CD14-positive monocyte (primary cell): ENCODE measurements around the gene TNIP1. TPM values are rescaled to one million over a fixed set of nuclear protein-coding genes. Genes with fewer than 3 reads are reported as not detected.

Experiments used
- DNase-seq, 3 donors: peaks; one replicate each; pipeline ENCODE4 v3.0.0-alpha.2; 2011 to 2022
- H2AFZ ChIP-seq: 2 replicates; pipeline ENCODE4 v1.6.0; 2012; ENCODE audit warnings: mild to moderate bottlenecking, low read depth, low read length, inconsistent platforms; ENCODE audit not compliant: insufficient read depth, poor library complexity, severe bottlenecking
- H3K27ac ChIP-seq, 2 donors: 1 replicate in 1 of 2; 2 replicates in 1 of 2; pipeline ENCODE4 v1.5.1; 2012 to 2013; ENCODE audit warnings: low read length in 2 of 2, control low read depth in 1 of 2, inconsistent platforms in 1 of 2, low read depth in 1 of 2, mild to moderate bottlenecking in 1 of 2
- H3K27me3 ChIP-seq, 2 donors: one replicate each; pipeline versions ENCODE4 v1.6.0 to v1.6.1; 2011 to 2013; ENCODE audit warnings: low read length in 2 of 2; ENCODE audit not compliant: control insufficient read depth in 2 of 2, insufficient read depth in 2 of 2
- H3K36me3 ChIP-seq, 2 donors: replicated peaks in 1 of 2; 1 replicate in 1 of 2; 2 replicates in 1 of 2; pipeline versions ENCODE4 v1.5.1 to v1.6.1; 2012 to 2013; ENCODE audit warnings: low read length in 2 of 2, control low read depth in 1 of 2, inconsistent platforms in 1 of 2, mild to moderate bottlenecking in 1 of 2; ENCODE audit not compliant: insufficient read depth in 2 of 2, control insufficient read depth in 1 of 2
- H3K4me1 ChIP-seq, 2 donors: 1 replicate in 1 of 2; 2 replicates in 1 of 2; pipeline versions ENCODE4 v1.5.1 to v1.6.1; 2012 to 2013; ENCODE audit warnings: low read length in 2 of 2, control low read depth in 1 of 2, inconsistent platforms in 1 of 2, mild to moderate bottlenecking in 1 of 2, moderate library complexity in 1 of 2; ENCODE audit not compliant: insufficient read depth in 2 of 2, control insufficient read depth in 1 of 2
- H3K4me2 ChIP-seq: replicated peaks from 2 replicates; pipeline ENCODE3; 2012; ENCODE audit warnings: low read length, moderate library complexity, mild to moderate bottlenecking; ENCODE audit not compliant: poor library complexity, severe bottlenecking; ENCODE audit errors: extremely low read depth
- H3K4me3 ChIP-seq, 3 experiments: fragments of 200-600 bp in 1 of 3; sonication (generic) in 1 of 3; replicated peaks in 1 of 3; 1 replicate in 2 of 3; 2 replicates in 1 of 3; pipeline ENCODE4 v1.5.1; 2011 to 2013; ENCODE audit warnings: low read length in 3 of 3, mild to moderate bottlenecking in 3 of 3, control low read depth in 2 of 3, low read depth in 2 of 3, inconsistent platforms in 1 of 3, moderate library complexity in 1 of 3
- H3K79me2 ChIP-seq: 2 replicates; pipeline ENCODE4 v1.6.0; 2012; ENCODE audit warnings: mild to moderate bottlenecking, control low read depth, inconsistent platforms, low read length, moderate library complexity; ENCODE audit not compliant: insufficient read depth
- H3K9ac ChIP-seq: 2 replicates; pipeline ENCODE4 v1.6.0; 2017; ENCODE audit warnings: low read length, mild to moderate bottlenecking; ENCODE audit not compliant: insufficient read depth, poor library complexity, severe bottlenecking
- H3K9me3 ChIP-seq, 2 donors: replicated peaks in 1 of 2; 1 replicate in 1 of 2; 2 replicates in 1 of 2; pipeline versions ENCODE4 v1.5.1 to v1.6.1; 2012 to 2013; ENCODE audit warnings: low read length in 2 of 2, control low read depth in 1 of 2; ENCODE audit not compliant: control insufficient read depth in 1 of 2, insufficient read depth in 1 of 2
- H4K20me1 ChIP-seq: 2 replicates; pipeline ENCODE4 v1.6.0; 2012; ENCODE audit warnings: mild to moderate bottlenecking, low read length, control low read depth, moderate library complexity; ENCODE audit not compliant: insufficient read depth
- H3K27ac Mint-ChIP-seq, 7 donors: one replicate each; pipeline ENCODE4 v1.8.0; 2020; ENCODE audit warnings: mild to moderate bottlenecking in 7 of 7, mixed read lengths in 7 of 7, moderate library complexity in 6 of 7, inconsistent platforms in 2 of 7
- H3K27me3 Mint-ChIP-seq, 3 donors: one replicate each; pipeline ENCODE4 v1.8.0; 2021 to 2022; ENCODE audit warnings: low read depth in 3 of 3, mild to moderate bottlenecking in 3 of 3, mixed read lengths in 3 of 3, moderate library complexity in 3 of 3, inconsistent platforms in 1 of 3
- H3K36me3 Mint-ChIP-seq, 2 donors: one replicate each; pipeline ENCODE4 v1.8.0; 2020; ENCODE audit warnings: mixed read lengths in 2 of 2, inconsistent platforms in 1 of 2, mild to moderate bottlenecking in 1 of 2
- H3K4me1 Mint-ChIP-seq: one replicate; pipeline ENCODE4 v1.8.0; 2020; ENCODE audit warnings: mild to moderate bottlenecking, mixed read lengths
- H3K4me3 Mint-ChIP-seq, 2 donors: one replicate each; pipeline ENCODE4 v1.8.0; 2020; ENCODE audit warnings: mild to moderate bottlenecking in 2 of 2, mixed read lengths in 2 of 2, moderate library complexity in 1 of 2
- H3K9me3 Mint-ChIP-seq, 7 donors: one replicate each; pipeline ENCODE4 v1.8.0; 2020 to 2022; ENCODE audit warnings: mixed read lengths in 7 of 7, mild to moderate bottlenecking in 6 of 7, moderate library complexity in 6 of 7, inconsistent platforms in 2 of 7
- CTCF ChIP-seq: fragments of 200-600 bp; IDR thresholded peaks from one replicate; pipeline ENCODE4 v1.8.0; 2022; ENCODE audit warnings: antibody characterized with exemption, mild to moderate bottlenecking
- WGBS: methylation state at CpG from one replicate; pipeline ENCODE4 v1.1.5; 2013; ENCODE audit warnings: missing lambda C conversion rate; ENCODE audit not compliant: insufficient coverage; 5-methylcytosine and 5-hydroxymethylcytosine counted together
- intact Hi-C, 2 donors: fragments of 100-400 bp; cut with micrococcal nuclease; formaldehyde crosslinking; loops; one replicate each; pipeline versions ENCODE4 v1.15.0 to v1.15.1; 2023
- polyA plus RNA-seq, 3 donors: library from polyadenylated mRNA; depleted of rRNA in 1 of 3; unstranded in 2 of 3; stranded (reverse) in 1 of 3; fragments of 300-500 nt in 2 of 3; fragments of >200 nt in 1 of 3; fragmentation: Illumina TruSeq in 2 of 3; gene quantifications; 1 replicate in 2 of 3; 2 replicates in 1 of 3; pipeline ENCODE4 v1.2.3, GENCODE V29; 2012 to 2021

The TNIP1 gene
- polyA plus RNA-seq, 3 donors, result 30.8 to 108 (median 46.4) TPM

GRCh38 chr5:151065609-151066008 lies 15.2 kb downstream of the TNIP1 start:
- H3K9me3 Mint-ChIP-seq, result no peaks in the 10 kb centered on the region
- peaks cover 93% of the 10 kb centered on the region for H4K20me1 ChIP-seq
- H3K4me3 Mint-ChIP-seq, result no peak overlapping the region
- H3K36me3 ChIP-seq, result peaks cover 26 to 76% of the 10 kb centered on the region in 2 donors
- no peak overlapping the region for H3K9ac ChIP-seq
- no peaks in the 10 kb centered on the region for H3K27me3 ChIP-seq
- H3K27me3 Mint-ChIP-seq, result no peaks in the 10 kb centered on the region
- H3K4me2 ChIP-seq, result no peak overlapping the region
- WGBS, result no CpG with 5 or more reads among the region's 1 CpG
- peaks cover 96% of the 10 kb centered on the region for H3K4me1 Mint-ChIP-seq
- H3K4me1 ChIP-seq, result peaks cover 83 to 94% of the 10 kb centered on the region in 2 donors
- peaks cover 99% of the 10 kb centered on the region for H3K79me2 ChIP-seq
- DNase-seq, result no peak
- H2AFZ ChIP-seq, result no peak overlapping the region
- no peak for TF ChIP-seq CTCF
- intact Hi-C loops, result loop anchor here in 1 of 2 donors (2.0 kb wide), 1 partner anchor 13 kb away; no protein-coding TSS in a partner anchor
- peaks cover 68 to 79% of the 10 kb centered on the region in 2 donors for H3K36me3 Mint-ChIP-seq
- H3K27ac ChIP-seq, result peak overlapping the region in 1 of 2 donors; percentile 43
- H3K4me3 ChIP-seq, result no peak overlapping the region
- H3K9me3 ChIP-seq, result no peaks in the 10 kb centered on the region
- H3K27ac Mint-ChIP-seq, result peak overlapping the region in 2 of 7 donors; percentile 47 to 80

GRCh38 chr5:151064916-151065499 lies 15.8 kb downstream of the TNIP1 start:
- Mint-ChIP-seq H3K9me3 (no peaks in the 10 kb centered on the region), H3K4me3 (no peak overlapping the region), H3K27ac (peak overlapping the region in 2 of 7 donors; percentile 62 to 96), H3K27me3 (no peaks in the 10 kb centered on the region), H3K36me3 (peaks cover 66 to 81% of the 10 kb centered on the region in 2 donors), H3K4me1 (peaks cover 97% of the 10 kb centered on the region)
- Histone ChIP-seq H3K36me3 (peaks cover 23 to 71% of the 10 kb centered on the region in 2 donors), H3K79me2 (peaks cover 93% of the 10 kb centered on the region), H3K4me1 (peaks cover 89 to 100% of the 10 kb centered on the region in 2 donors), H3K4me3 (no peak overlapping the region), H3K9ac (no peak overlapping the region), H3K4me2 (no peak overlapping the region), H3K27me3 (no peaks in the 10 kb centered on the region), H4K20me1 (peaks cover 90% of the 10 kb centered on the region), H3K27ac (peak overlapping the region in 1 of 2 donors; percentile 43), H2AFZ (no peak overlapping the region), H3K9me3 (no peaks in the 10 kb centered on the region)
- WGBS, result 98% methylated on average over 9 of the region's 12 CpGs
- intact Hi-C loops, result loop anchor here in 1 of 2 donors (2.0 kb wide), 1 partner anchor 14 kb away; no protein-coding TSS in a partner anchor
- DNase-seq, result no peak
- no peak for TF ChIP-seq CTCF
